ENCODE data around the gene UMODL1. TPM values are rescaled to one million over a fixed set of nuclear protein-coding genes. Genes with fewer than 3 reads are reported as not detected.

UMODL1 gene
- total RNA-seq, 1 experiment from 2014 or later, result not detected

- peak overlapping the region in 1 of 3 experiments; percentile 86; a peak in 2 of 7 replicates for H3K27ac Mint-ChIP-seq
- Histone ChIP-seq H3K79me1 (ENCODE audit: insufficient read depth, low read depth, low read length, poor library complexity, severe bottlenecking) (no peaks in the 10 kb centered on the region), H3K9ac (ENCODE audit: extremely low read depth, insufficient read length, low read length) (no peak overlapping the region), H3K4ac (ENCODE audit: low read depth, low read length) (no peak overlapping the region), H3K9me3 (ENCODE audit: control insufficient read depth, low read depth, low read length) (no peaks in the 10 kb centered on the region), H3K14ac (ENCODE audit: insufficient read depth, low read length) (no peak overlapping the region), H2AK5ac (ENCODE audit: insufficient read length, low read length) (no peak overlapping the region), H2AFZ (ENCODE audit: low read length) (no peak overlapping the region), H2BK12ac (ENCODE audit: insufficient read length, low read depth, low read length) (no peak overlapping the region), H3K18ac (ENCODE audit: insufficient read length, low read depth, low read length) (no peak overlapping the region), H3K23ac (ENCODE audit: insufficient read length, low read depth, low read length) (no peak overlapping the region), H2BK15ac (ENCODE audit: low read depth, low read length) (no peak overlapping the region), H4K5ac (ENCODE audit: insufficient read length, low read depth, low read length) (no peak overlapping the region), H2BK5ac (ENCODE audit: insufficient read length, low read length) (no peak overlapping the region), H4K8ac (replicated peaks; ENCODE audit: insufficient read length, low read depth, low read length) (no peak overlapping the region), H4K20me1 (ENCODE audit: control insufficient read depth, insufficient read depth, insufficient read length) (no peaks in the 10 kb centered on the region), H4K91ac (ENCODE audit: insufficient read length, low read depth, low read length) (no peak overlapping the region), H3T11ph (ENCODE audit: low read length) (no peak overlapping the region), H3K4me2 (ENCODE audit: insufficient read depth, insufficient read length, low read length) (no peak overlapping the region), H2BK20ac (ENCODE audit: low read depth, low read length, poor library complexity, severe bottlenecking) (no peak overlapping the region), H3K4me1 (ENCODE audit: insufficient read depth, low read length) (peaks cover 3% of the 10 kb centered on the region; the same call in 1 of the 2 replicates), H3K56ac (ENCODE audit: insufficient read length, low read depth, low read length) (no peak overlapping the region), H3K23me2 (ENCODE audit: insufficient read length, low read depth, low read length, poor library complexity, severe bottlenecking) (no peaks in the 10 kb centered on the region), H3K27me3 (ENCODE audit: insufficient read depth, low read length) (no peaks in the 10 kb centered on the region), H3K27ac (ENCODE audit: insufficient read length, low read depth, low read length) (no peak overlapping the region), H3K79me2 (ENCODE audit: insufficient read depth, low read length) (no peaks in the 10 kb centered on the region), H2BK120ac (ENCODE audit: low read depth, low read length, poor library complexity, severe bottlenecking) (no peak overlapping the region)
- no peak for DNase-seq
- TF ChIP-seq CTCF (conservative IDR thresholded peaks at IDR 0.05), result no peak
- peaks cover 52 to 61% of the 10 kb centered on the region in 2 experiments for H3K4me1 Mint-ChIP-seq
- no peaks in the 10 kb centered on the region; a peak in 1 of 7 replicates for H3K36me3 Mint-ChIP-seq (ENCODE audit: insufficient read depth in 1 of 3, low read depth in 3 of 3)
- H3K9me3 Mint-ChIP-seq, result no peaks in the 10 kb centered on the region
- H3K4me3 Mint-ChIP-seq, result no peak overlapping the region
- H3K27me3 Mint-ChIP-seq (ENCODE audit: low read depth), result peaks cover 10% of the 10 kb centered on the region
- WGBS (ENCODE audit: extremely low coverage, insufficient read length, low lambda C conversion rate), result no CpG with 5 or more reads among the region's 20 CpGs
Observed at GRCh38 chr21:42061195-42061985, 9.7 kb upstream of the UMODL1 start.
